GM18520 (cell line): Measurements from ENCODE around the gene BAIAP2L2.

Experiments used
- ATAC-seq: cut with Tn5 transposase; IDR thresholded peaks from one replicate; pipeline ENCODE4 v1.9.1; 2021; ENCODE audit not compliant: unreplicated experiment

The BAIAP2L2 gene

GRCh38 chr22:38108561-38109319 lies 1.7 kb downstream of the BAIAP2L2 start:
- no peak for ATAC-seq

- no peak for ATAC-seq
These were observed 2.6 kb downstream of the BAIAP2L2 start for GRCh38 chr22:38107692-38108515.

GRCh38 chr22:38106814-38107578 lies 3.5 kb downstream of the BAIAP2L2 start:
- ATAC-seq: no peak

GRCh38 chr22:38104084-38104483 lies 6.4 kb downstream of the BAIAP2L2 start:
- no peak for ATAC-seq

- ATAC-seq: no peak
These were observed 6.8 kb downstream of the BAIAP2L2 start for GRCh38 chr22:38103641-38104040.

GRCh38 chr22:38098410-38099249 lies 11.9 kb downstream of the BAIAP2L2 start:
- ATAC-seq: no peak

- no peak for ATAC-seq
These were observed 12.7 kb downstream of the BAIAP2L2 start for GRCh38 chr22:38097557-38098409.

- no peak for ATAC-seq
These were observed 13.4 kb downstream of the BAIAP2L2 start for GRCh38 chr22:38097058-38097457.

- no peak for ATAC-seq
These were observed 21.0 kb downstream of the BAIAP2L2 start for GRCh38 chr22:38089474-38089851.

- no peak for ATAC-seq
These were observed 21.6 kb downstream of the BAIAP2L2 start for GRCh38 chr22:38088629-38089473.

GRCh38 chr22:38087855-38088254 lies 22.6 kb downstream of the BAIAP2L2 start:
- no peak for ATAC-seq

GRCh38 chr22:38086942-38087341 lies 23.5 kb downstream of the BAIAP2L2 start:
- ATAC-seq: no peak

GRCh38 chr22:38086001-38086845 lies 24.3 kb downstream of the BAIAP2L2 start:
- ATAC-seq: no peak

- no peak for ATAC-seq
These were observed 25.0 kb downstream of the BAIAP2L2 start for GRCh38 chr22:38085501-38085900.

- ATAC-seq: no peak
These were observed 25.4 kb downstream of the BAIAP2L2 start for GRCh38 chr22:38085056-38085455.

GRCh38 chr22:38083931-38084631 lies 26.4 kb downstream of the BAIAP2L2 start, which contains the start of gene SLC16A8:
SLC16A8 (minus strand) TSS chr22:38084184; CDS start chr22:38082873, 1,311 bp downstream.
- ATAC-seq: no peak
